OCI-LY3 (cell line): ENCODE results near the gene PRCD.

Experiments used
- CTCF ChIP-seq: fragments of 200-600, 300-600 bp; sonication (generic); IDR thresholded peaks from 2 replicates; pipeline ENCODE4 v1.5.1; 2014; ENCODE audit warnings: antibody characterized with exemption, low read length, low read depth
- EZH2phosphoT487 ChIP-seq: fragments of 200-600 bp; shearing (Covaris generic); IDR thresholded peaks from 2 replicates; pipeline ENCODE4 v1.6.1; 2018; ENCODE audit warnings: antibody characterized with exemption, mixed run types, low read depth

- TF ChIP-seq CTCF (no peak), EZH2phosphoT487 (no peak)
Observed at GRCh38 chr17:76537288-76537577, 2.6 kb upstream of the PRCD start.
